Endometrium (tissue), 2 donors: ENCODE results near the gene ADAMTS12.
"Not testable (repeated sequence)": the region's sequence is repeated elsewhere in the genome, so short reads cannot be mapped to it uniquely, and the experiment has no call there.

ENCODE experiments used
- FAIRE-seq: peaks from 2 replicates; lab custom pipeline; 2012; peaks lifted over from hg19 to GRCh38; lab: Jason Lieb, UNC
- donor health status: control.
- donor health status: control.

The ADAMTS12 gene

DNA sequence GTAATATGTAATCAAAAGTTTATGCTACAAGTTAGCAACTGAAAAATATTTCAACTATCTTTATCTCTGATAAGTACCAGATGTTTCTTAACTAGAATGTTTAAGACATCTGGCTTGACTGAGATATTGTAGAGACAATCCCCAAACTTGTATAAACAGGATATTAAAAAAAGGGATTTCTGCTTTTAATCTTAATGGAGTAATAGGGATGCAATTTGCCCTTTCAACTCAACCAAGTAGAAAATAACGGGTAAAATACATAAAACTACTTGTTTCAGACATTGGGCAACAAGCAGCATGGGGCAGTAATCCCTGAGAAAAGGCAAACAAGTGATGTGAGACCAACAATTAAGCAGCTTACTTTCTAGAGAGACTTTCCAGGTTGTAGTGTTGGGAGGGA is 9.4 kb upstream of the ADAMTS12 start:
- FAIRE-seq: peak; percentile 99

DNA sequence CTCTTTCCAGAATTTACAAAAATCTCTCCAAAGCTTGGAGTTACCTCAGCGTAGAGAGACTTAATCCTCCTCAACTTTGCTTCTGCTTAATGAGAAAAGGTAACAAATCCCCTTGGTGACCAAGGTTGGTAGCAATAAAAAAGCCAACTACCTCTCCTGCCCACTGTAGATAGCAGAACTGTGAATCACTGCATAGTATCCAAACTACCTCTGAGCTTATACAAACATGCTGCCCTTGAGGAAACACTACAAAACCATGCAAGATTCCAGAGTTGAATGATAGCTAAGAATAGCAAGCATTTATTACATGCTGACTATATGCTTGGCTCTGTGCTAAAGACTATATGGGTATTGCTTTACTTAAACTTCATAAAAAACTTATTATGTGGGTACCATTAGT is 2.8 kb upstream of the ADAMTS12 start:
- no peak for FAIRE-seq

DNA sequence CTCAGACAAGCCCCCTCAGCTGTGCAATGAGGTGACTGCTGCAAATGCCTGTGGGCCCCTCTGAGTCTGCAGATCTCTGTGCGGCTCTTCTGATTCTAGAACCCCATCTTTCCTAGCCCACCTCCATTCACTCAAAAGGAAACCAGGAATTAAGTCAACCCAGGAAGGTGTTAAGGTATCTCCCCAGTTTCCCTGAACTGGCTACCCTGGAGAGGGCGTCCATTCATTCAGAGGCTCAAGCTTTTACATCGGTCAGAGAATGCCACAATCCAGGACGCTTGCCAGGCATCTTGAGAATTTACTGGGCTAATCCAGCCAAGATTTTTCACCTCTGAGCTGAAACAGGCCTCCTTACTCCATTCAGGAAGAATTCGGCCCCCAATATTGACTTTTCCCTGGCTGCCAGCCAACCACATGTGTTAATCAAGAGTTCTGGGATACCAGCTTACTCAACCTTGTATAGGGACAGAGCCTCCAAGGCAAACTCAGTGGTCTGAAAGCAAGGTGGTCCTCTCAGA is 889 bp upstream of the ADAMTS12 start:
- no peak for FAIRE-seq

DNA sequence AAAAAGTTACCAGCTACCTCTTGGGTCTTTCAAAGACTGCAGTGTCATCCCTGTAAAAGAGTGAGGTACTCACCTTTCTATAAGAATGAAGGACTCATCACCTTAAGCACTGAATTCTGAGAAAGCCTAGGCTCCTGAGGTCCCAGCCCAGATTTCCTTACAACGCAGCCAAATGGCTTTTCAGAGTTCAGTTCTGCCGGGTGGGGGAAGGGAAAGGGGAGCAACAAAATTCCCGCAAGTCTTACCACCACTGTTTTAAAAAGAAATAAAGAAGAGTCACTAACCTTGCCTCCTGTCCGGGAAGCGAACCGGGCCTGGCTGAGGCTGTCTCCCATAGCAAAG is 373 bp downstream of the ADAMTS12 start:
- FAIRE-seq: no peak

DNA sequence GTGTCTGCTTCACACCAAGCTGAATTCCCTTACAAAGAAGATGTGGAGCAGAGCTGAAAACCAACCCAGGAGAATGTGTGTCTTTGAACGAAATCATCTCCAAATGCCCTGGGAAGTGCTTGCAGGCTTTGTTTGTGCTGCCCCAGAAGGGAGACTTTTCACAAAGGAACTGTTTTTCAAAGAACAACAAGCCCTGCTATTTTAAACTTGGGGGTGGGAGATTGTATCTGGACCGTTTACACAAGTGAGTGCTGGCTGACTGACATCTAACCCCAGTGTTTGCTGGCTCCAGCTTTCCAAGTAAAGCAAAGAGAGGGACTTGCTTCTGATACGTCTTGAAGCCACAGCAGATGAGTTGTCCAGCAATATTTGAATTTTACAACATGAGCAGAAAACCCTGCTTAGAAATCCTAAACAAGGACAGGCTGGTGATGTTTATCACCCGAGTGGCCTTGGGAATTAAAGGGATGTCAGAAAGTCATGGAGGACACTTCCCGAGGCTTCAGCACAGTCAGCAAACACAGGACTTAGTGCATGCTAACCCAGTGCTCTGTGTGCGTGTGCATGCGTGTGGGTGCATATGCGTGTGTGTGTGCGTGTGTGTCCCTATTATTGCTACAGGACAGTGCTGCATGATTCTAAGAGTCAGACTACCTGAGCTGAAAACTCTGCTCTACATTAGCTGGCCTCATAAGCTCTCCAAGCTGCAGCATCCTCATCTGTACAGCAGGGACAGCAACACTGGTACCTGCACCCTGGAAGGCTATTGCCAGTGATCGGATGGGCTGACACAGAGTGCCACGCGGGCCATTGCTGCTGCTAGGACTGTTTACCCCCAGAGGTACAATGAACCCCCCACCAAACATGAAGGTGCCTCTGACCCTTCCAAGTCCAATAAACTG is 1.4 kb downstream of the ADAMTS12 start:
- no peak for FAIRE-seq

DNA sequence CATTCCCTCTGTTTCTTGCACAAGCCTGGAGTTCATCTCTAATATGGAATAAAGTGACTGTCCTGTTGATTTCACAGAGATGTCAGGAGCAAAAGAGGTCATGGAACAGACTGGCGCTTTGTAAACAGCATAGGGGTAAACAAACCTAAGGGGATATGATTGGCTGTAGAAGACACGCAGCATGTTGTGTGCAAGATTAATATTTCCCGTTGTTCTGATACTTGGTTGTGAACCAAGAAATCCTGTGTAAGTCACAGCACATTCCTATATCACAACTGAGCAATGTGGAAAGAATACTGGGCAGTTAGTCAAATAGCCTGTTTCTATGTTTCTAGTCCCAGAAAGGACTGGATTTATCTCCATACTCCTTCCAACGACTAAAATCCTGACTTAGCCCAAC is 3.2 kb downstream of the ADAMTS12 start:
- FAIRE-seq: no peak

DNA sequence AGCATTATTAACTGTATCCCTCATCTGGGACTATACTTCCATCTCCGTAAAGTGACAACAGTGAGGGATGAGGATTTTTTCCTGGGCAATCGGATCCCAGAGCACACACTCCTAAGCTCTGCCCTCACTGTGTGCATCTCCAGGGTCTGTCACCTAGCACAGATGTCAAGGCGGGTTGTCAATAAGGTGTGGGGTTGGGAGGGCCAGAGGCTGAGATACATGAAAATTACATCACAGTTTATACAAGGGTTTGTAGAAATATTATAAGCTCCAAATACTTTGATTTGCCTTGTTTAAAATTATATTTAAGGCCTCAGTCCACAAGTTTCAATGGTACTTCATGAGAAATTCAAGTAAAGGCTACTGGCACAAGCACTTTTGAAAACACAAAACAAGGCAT is 4.5 kb downstream of the ADAMTS12 start:
- no peak for FAIRE-seq

DNA sequence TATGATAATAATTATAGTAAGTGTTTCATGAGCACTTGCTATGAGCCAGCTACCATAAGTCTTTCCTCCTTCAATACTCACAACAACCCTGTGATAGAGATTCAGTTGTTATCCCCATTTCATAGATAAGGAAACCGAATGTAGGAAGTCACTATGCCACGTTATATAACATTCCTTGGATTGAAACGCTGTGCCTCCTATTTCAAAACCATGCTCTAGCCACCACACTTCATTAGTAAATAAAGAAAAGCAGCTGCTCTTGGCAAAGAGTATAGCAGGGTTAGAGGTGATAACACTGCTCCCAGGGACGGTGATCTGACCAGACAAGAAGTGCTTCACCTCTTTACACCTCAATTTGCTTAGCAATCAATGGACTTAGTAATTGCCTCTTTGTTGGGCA is 5.5 kb downstream of the ADAMTS12 start:
- FAIRE-seq: no peak

DNA sequence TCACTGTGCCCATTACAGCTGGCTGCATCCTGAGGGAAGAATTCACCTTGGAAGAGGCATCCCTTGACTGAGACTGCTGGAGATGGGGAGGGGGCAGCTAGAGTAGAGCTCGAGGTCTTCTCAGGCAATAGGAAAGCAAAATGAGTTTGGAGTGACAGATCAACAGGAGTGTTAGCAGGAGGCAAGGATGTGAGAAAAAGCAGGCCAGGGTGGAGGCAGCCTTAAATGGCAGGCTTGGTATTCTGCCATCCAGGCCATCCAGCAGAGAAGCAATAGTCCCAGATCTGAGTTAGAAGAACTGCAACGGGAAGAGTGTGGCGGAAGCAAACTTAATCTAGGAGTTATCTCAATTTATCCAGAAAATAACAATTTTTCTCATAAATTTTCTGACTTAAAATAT is 6.1 kb downstream of the ADAMTS12 start:
- no peak for FAIRE-seq

DNA sequence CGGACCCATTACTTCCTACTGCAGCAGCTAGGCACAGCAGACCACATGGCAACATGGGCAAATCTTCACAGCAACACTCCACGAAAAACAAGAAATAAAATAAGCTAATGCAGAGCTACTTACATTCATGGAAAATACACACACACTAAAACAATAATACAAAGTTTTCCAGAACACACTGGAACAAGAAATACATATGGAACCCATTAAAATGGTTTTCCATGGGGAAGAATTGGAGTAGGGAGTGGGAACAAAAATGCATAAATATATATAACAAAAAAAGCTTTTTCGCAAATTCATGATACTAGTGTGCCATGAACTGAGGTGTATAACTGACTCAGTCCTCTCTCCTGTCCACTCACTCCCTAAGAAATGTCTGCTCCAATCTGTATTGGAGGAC is 8.3 kb downstream of the ADAMTS12 start:
- FAIRE-seq: no peak

DNA sequence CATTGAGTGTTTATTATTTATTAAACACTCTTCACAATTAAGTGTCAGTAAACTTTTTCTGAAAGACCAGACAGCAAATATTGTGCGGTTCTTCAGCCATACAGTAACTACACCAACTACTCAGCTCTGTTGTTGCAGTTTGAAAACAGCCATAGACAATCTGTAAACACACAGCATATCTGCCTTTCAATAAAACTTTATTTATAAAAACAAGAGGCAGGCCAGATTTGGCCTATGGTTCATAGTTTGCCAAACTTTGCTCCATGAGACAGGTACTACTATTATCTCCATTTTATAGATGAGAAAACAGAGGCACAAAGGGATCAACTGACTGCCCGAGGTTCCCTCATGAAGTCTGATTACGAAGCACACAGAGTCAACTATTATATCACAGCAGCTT is 11.5 kb downstream of the ADAMTS12 start:
- no peak for FAIRE-seq

DNA sequence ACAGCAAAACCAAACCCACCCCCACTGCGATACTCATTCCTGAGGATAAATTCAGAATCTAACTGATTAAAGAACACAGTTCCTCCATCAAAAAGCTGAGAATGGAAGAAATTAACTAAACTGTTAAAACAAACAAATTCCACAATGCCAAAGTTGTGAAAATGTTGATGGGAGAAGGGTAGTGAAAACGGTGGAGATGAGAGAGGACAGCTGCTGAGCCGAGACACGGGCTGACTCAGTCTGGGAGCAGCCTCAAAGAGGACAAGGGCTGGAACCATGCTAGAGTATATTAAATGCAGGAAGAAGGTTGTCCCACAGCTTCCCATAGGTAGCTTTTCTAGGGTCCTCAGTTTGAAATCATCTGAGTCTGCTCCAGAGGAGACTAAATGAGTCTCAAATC is 14.3 kb downstream of the ADAMTS12 start:
- FAIRE-seq: no peak

DNA sequence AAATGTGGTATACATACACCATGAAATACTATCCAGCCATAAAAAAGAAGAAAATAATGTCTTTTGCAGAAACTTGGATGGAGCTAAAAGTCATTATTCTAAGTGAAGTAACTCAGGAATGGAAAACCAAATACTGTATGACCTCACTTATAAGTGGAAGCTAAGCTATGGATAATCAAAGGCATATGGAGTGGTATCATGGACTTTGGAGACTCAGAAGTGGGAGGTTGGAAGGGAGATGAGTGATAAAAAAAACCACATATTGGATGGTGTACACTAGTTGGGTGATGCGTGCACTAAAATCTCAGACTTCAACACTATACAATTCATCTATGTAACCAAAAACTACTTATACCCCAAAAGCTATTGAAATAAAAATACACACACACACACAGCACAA is 24.5 kb downstream of the ADAMTS12 start:
- FAIRE-seq: no peak

DNA sequence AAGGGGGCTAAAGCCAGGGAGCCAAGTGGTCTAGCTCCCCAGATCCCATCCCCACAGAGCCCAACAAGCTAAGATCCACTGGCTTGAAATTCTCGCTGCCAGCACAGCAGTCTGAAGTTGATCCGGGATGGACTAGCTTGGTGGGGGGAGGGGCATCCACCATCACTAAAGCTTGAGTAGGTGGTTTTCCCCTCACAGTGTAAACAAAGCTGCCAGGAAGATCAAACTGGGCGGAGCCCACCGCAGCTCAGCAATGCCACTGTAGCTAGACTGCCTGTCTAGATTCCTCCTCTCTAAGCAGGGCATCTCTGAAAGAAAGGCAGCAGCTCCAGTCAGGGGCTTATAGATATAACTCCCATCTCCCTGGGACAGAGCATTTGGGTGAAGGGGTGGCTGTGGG is 32.6 kb downstream of the ADAMTS12 start:
- FAIRE-seq: not testable (repeated sequence)

DNA sequence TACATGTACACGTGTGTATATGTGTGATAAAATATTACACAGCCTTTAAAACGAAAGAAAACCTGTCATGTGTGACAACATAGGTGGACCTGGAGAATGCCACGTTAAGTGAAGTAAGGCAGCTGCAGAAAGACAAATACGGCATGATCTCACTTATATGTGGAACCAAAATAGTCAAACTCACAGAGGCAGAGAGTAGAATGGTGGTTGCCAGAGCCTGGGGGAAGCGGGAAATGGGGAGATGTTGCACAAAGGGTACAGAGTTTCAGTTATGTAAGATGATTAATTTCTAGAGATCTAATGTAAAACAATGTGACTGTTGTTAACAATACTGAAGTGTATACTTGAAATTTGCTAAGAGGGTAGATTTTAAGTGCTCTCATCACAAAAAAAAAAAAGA is 34.8 kb downstream of the ADAMTS12 start:
- FAIRE-seq: no peak

DNA sequence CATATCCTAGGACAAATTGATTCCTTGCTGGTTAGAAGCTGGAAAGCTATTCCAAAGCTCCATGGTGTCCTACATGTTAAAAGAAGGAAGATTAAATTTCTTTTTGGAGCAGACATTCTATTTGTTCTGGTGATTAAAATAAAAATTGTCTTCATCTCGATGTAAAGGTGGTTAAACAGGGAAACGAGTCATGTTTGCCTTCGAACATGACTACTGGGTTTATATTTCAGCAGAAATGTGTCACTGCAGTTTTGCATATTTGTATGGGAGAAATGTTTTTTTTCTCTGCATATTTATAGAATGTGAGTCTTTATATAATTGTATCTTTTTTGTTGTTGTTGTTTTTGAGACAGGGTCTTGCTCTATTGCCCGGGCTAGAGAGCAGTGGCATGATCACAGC is 36.4 kb downstream of the ADAMTS12 start:
- FAIRE-seq: no peak

DNA sequence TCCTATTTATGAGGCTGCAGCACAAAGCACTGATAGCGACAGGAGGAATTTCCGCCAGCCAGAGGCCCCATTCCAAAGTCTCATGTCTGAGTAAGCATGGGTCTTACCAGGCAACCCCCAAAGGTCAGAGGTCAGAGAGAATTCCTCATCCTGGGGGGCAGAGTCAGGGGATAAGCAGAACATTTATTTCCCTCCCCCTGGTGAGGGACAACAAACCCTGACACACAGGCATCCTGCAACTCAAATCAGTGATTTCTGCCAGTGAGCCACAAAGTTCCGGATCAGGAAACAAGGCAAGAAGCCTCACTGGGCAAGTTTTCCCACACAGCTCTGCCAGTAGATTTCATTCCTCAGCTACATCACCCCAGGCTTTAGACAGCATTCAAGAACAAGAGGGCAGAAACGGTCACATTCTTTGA is 37.0 kb downstream of the ADAMTS12 start:
- FAIRE-seq: no peak

DNA sequence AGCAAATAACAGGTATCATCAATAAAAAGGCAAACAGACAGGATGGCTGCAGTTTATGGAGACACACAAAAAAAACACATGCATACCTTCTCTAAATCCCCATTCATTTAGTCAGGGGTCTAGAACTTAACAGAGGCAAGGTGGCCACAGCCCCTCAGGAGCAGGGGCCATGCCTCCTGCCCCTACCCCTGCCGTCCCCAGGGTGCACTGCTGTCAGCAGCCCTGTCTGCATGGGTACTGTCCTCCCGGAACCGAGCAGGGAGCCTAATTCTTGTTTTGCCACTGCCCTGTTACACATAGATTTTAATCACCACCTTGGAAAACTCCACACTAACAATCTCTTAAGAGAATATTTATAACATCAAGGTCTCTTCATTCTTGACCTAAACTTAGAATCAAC is 39.0 kb downstream of the ADAMTS12 start:
- FAIRE-seq: no peak

DNA sequence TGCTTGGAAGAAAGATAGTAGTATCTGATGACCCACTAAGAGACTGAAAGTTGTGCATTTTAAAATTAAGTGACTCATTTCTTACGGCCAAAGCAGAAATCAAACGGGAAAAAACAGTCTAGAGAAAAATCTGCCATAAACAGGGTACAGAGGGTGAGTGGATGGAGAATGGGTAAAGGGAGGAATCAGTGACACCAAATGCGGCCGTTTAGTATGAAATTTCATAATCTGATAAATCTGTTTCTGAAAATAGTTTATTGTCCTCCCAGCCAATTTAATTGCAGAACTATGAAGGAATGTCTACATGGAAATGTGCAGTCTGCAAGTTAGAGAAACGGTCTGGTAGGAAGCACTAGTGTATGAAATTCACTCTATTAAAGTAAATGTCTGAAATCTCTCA is 39.5 kb downstream of the ADAMTS12 start:
- no peak for FAIRE-seq

DNA sequence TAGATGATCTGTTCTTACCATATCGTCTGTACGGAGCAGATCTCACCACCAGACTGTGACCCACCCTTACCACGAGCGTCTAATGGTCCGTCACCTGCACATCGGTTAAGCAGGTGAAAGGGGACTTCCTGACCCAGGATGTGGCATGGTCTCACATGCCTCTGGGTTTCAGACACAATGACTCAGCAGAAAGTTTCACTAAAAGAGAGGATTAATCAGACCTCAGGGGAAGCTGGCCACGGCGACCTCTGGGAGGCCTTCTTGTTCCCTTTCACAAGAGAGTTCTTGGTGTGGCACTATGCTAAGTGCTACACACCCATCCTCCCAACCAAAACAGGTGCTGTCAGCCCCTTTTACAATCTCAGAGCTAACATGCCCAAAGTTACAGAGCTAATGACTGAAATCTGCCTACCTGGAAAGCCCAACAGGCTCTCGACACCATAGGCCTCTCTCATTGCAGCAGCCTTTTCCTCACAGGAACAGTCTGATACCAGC is 41.6 kb downstream of the ADAMTS12 start:
- no peak for FAIRE-seq

DNA sequence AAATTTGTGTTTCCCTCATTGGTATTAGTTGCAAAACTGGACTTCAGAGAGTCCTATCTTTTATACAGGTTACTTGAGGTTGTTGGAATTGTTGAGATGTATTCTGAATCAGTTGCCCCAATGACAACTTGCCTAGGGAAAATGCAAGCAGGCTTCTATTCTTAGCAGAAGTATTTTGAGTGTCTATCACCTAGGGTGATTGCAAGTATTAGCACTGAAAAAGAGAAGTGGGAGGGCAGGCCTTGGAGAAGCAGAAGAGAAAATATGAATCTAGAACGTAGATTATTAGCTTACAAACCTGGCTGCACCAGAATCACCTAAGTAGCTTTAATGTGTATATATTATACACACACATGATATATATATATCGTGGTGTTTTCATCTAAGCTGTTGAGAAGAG is 43.2 kb downstream of the ADAMTS12 start:
- FAIRE-seq: no peak

DNA sequence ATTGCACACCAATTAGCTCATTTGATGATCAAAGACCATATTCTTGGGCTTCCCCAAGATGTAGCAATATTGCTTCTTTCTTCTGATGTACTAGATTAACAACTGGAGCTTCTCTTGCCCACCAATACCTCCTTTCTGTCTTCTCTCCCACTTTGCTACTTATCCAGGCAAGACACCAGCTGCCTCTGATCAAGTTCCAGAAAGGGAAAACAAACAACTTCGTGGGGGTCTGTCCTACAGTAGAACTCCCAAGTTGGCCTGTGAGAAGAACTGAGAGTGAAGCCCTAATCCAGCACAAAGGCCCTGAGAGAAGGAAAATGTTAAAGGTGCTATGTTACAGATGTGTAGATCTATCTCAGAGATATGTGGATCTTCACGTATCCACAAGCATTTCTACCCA is 44.9 kb downstream of the ADAMTS12 start:
- FAIRE-seq: no peak

DNA sequence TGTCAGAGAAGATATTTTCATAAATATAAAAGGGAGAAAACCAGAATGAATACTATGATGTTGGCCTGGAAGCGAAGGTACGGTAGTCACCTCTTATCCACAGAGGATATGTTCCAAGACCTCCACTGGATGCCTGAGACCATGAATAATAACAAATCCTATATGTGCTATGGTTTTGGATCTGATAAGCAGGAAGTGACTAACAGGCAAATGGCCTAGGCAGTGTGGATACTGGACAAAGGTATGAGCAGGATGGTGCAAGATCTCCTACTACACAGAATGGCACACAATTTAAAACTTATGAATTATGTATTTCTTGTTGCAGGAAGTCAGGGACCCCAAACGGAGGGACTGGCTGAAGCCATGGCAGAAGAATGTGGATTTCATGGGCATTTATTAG is 48.2 kb downstream of the ADAMTS12 start:
- no peak for FAIRE-seq

DNA sequence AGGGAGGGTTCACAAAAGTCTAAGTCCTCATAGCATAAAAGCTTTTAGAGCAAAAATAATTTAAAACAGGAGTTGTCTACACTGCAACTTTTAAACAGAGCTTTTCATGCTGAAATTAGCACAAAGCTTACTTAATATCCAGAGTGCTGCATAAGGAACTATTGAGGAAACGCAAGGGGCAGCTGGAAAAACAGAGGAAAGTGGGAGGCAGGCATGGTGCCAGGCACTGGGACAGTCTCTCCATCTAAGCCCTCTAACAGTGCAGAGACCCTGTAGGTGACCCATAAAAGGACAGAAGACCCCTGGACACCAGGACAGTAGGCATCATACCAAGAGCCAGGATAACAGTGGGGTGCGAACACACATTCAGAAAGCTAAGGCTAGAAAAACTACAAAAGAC is 49.3 kb downstream of the ADAMTS12 start:
- FAIRE-seq: no peak
